IMR-90 (cell line): ENCODE results near the gene PAX9. TPM values are rescaled to one million over a fixed set of nuclear protein-coding genes. Genes with fewer than 3 reads are reported as not detected.

Experiments
- ATAC-seq: fragments of 200-7000 bp; cut with Tn5 transposase; 2 replicates; pipeline ENCODE4 v1.9.1; 2020; ENCODE audit warnings: low read depth, mild to moderate bottlenecking, moderate library complexity
- BruUV-seq: library from RNA; stranded (reverse); fragments of 400-500 nt; replicated peaks from 2 replicates; lab custom pipeline; 2021; lab: Mats Ljungman, UMichigan
- CTCF ChIA-PET: fragments of 300-600 bp; formaldehyde crosslinking; extraction: SDS; loops from one replicate; lab custom pipeline; 2021; ENCODE audit warnings: antibody characterized with exemption; lab: Yijun Ruan, JAX
- POLR2A ChIA-PET: fragments of 300-600 bp; sonication (Branson Sonifier 250); formaldehyde crosslinking; loops from one replicate; lab custom pipeline; 2022; ENCODE audit warnings: antibody characterized with exemption; ENCODE audit not compliant: unreplicated experiment; lab: Charles Lee
- DNase-seq: peaks from one replicate; pipeline ENCODE4 v3.0.0; 2013
- H2AFZ ChIP-seq: replicated peaks from 2 replicates; pipeline ENCODE3; 2013; ENCODE audit warnings: low read length, mild to moderate bottlenecking; ENCODE audit not compliant: poor library complexity
- H2AK5ac ChIP-seq: 2 replicates; pipeline ENCODE4 v1.6.1; 2013; ENCODE audit warnings: low read depth, low read length, inconsistent platforms
- H2AK9ac ChIP-seq: replicated peaks from 2 replicates; pipeline ENCODE3; 2013; ENCODE audit warnings: mild to moderate bottlenecking, low read depth, low read length, moderate library complexity; ENCODE audit not compliant: poor library complexity
- H2BK120ac ChIP-seq: 2 replicates; pipeline ENCODE4 v1.6.1; 2013; ENCODE audit warnings: low read depth, low read length, inconsistent platforms
- H2BK15ac ChIP-seq: 3 replicates; pipeline ENCODE4 v1.6.1; 2013; ENCODE audit warnings: low read depth, low read length, inconsistent platforms
- H2BK20ac ChIP-seq: 2 replicates; pipeline ENCODE4 v1.6.1; 2013; ENCODE audit warnings: low read depth, mild to moderate bottlenecking, inconsistent platforms, low read length, moderate library complexity
- H2BK5ac ChIP-seq: 2 replicates; pipeline ENCODE4 v1.6.1; 2013; ENCODE audit warnings: mild to moderate bottlenecking, low read depth, low read length, inconsistent platforms; ENCODE audit not compliant: poor library complexity, severe bottlenecking
- H3K14ac ChIP-seq: replicated peaks from 2 replicates; pipeline ENCODE4 v1.6.1; 2013; ENCODE audit warnings: low read depth, low read length, inconsistent platforms
- H3K18ac ChIP-seq: 2 replicates; pipeline ENCODE4 v1.6.1; 2013; ENCODE audit warnings: low read depth, low read length, control low read depth
- H3K23ac ChIP-seq: 2 replicates; pipeline ENCODE4 v1.6.1; 2013; ENCODE audit warnings: low read depth, low read length, inconsistent platforms
- H3K27ac ChIP-seq: 2 replicates; pipeline ENCODE4 v1.5.1; 2013; ENCODE audit warnings: mild to moderate bottlenecking, control low read depth, low read length; ENCODE audit not compliant: insufficient read depth
- H3K27me3 ChIP-seq: 2 replicates; pipeline ENCODE4 v1.6.1; 2013; ENCODE audit warnings: low read length; ENCODE audit not compliant: control insufficient read depth, insufficient read depth
- H3K36me3 ChIP-seq: 2 replicates; pipeline ENCODE4 v1.6.1; 2013; ENCODE audit warnings: low read length, mixed read lengths; ENCODE audit not compliant: control insufficient read depth, insufficient read depth
- H3K4ac ChIP-seq: 2 replicates; pipeline ENCODE4 v1.6.1; 2013; ENCODE audit warnings: low read depth, low read length, inconsistent platforms
- H3K4me1 ChIP-seq: 2 replicates; pipeline ENCODE4 v1.6.1; 2013; ENCODE audit warnings: low read length, mixed read lengths; ENCODE audit not compliant: control insufficient read depth, insufficient read depth
- H3K4me2 ChIP-seq: 2 replicates; pipeline ENCODE4 v1.6.1; 2013; ENCODE audit warnings: low read depth, mild to moderate bottlenecking, control low read depth, low read length, moderate library complexity
- H3K4me3 ChIP-seq: 2 replicates; pipeline ENCODE4 v1.5.1; 2013; ENCODE audit warnings: low read depth, mild to moderate bottlenecking, control low read depth, low read length, moderate library complexity; ENCODE audit not compliant: insufficient read depth
- H3K56ac ChIP-seq: 2 replicates; pipeline ENCODE4 v1.6.1; 2013; ENCODE audit warnings: low read length, inconsistent platforms; ENCODE audit not compliant: insufficient read depth; ENCODE audit errors: extremely low read depth
- H3K79me1 ChIP-seq, 2 experiments: 2 replicates each; pipeline ENCODE4 v1.6.1; 2013; ENCODE audit warnings: low read length in 2 of 2, inconsistent platforms in 1 of 2, low read depth in 1 of 2
- H3K9ac ChIP-seq: 2 replicates; pipeline ENCODE4 v1.6.1; 2013; ENCODE audit warnings: low read depth, low read length, control low read depth
- H3K9me1 ChIP-seq: 2 replicates; pipeline ENCODE4 v1.6.1; 2013; ENCODE audit warnings: low read length, inconsistent platforms; ENCODE audit not compliant: insufficient read depth
- H3K9me3 ChIP-seq: 2 replicates; pipeline ENCODE4 v1.6.1; 2013; ENCODE audit warnings: low read length; ENCODE audit not compliant: control insufficient read depth, insufficient read depth
- H4K20me1 ChIP-seq: 2 replicates; pipeline ENCODE4 v1.6.1; 2013; ENCODE audit warnings: low read length, inconsistent platforms; ENCODE audit not compliant: insufficient read depth
- H4K5ac ChIP-seq: 2 replicates; pipeline ENCODE4 v1.6.1; 2013; ENCODE audit warnings: mild to moderate bottlenecking, low read depth, low read length, control low read depth
- H4K8ac ChIP-seq, 2 experiments: 2 replicates each; pipeline ENCODE4 v1.6.1; 2013; ENCODE audit warnings: low read depth in 2 of 2, low read length in 2 of 2, control low read depth in 1 of 2, inconsistent platforms in 1 of 2
- H4K91ac ChIP-seq: 2 replicates; pipeline ENCODE4 v1.6.1; 2013; ENCODE audit warnings: low read depth, low read length, inconsistent platforms; ENCODE audit not compliant: insufficient read depth
- CHD1 ChIP-seq: IDR thresholded peaks from 2 replicates; pipeline ENCODE4 v1.6.1; 2012; ENCODE audit warnings: low read depth, low read length, improper control_type of control experiment
- ELK1 ChIP-seq: fragments of 150-350 bp; IDR thresholded peaks from 2 replicates; pipeline ENCODE4 v1.6.1; 2016; ENCODE audit warnings: low read depth, mild to moderate bottlenecking, low read length, moderate library complexity, borderline replicate concordance
- FOS ChIP-seq: fragments of 150-350 bp; IDR thresholded peaks from 2 replicates; pipeline ENCODE4 v1.6.1; 2016; ENCODE audit warnings: low read depth, low read length
- MAFK ChIP-seq: IDR thresholded peaks from 2 replicates; pipeline ENCODE4 v1.6.1; 2012; ENCODE audit warnings: low read depth, low read length, improper control_type of control experiment
- MXI1 ChIP-seq: IDR thresholded peaks from 2 replicates; pipeline ENCODE4 v1.6.1; 2012; ENCODE audit warnings: low read depth, mild to moderate bottlenecking, low read length, moderate library complexity, borderline replicate concordance
- NFE2L2 ChIP-seq: fragments of 150-350 bp; IDR thresholded peaks from 2 replicates; pipeline ENCODE4 v1.6.1; 2016; ENCODE audit warnings: low read depth, mild to moderate bottlenecking, low read length
- RAD21 ChIP-seq: IDR thresholded peaks from 2 replicates; pipeline ENCODE4 v1.6.1; 2012; ENCODE audit warnings: low read length, improper control_type of control experiment
- RCOR1 ChIP-seq: IDR thresholded peaks from 2 replicates; pipeline ENCODE4 v1.6.1; 2012; ENCODE audit warnings: mild to moderate bottlenecking, low read length, improper control_type of control experiment; ENCODE audit not compliant: insufficient replicate concordance
- RFX5 ChIP-seq: IDR thresholded peaks from 2 replicates; pipeline ENCODE4 v1.8.0; 2012; ENCODE audit warnings: low read depth, mild to moderate bottlenecking, low read length, moderate library complexity
- WGBS, 2 experiments: methylation state at CpG; one replicate each; pipeline versions ENCODE4 v1.1.5 to v1.1.7; 2013; ENCODE audit warnings: missing lambda C conversion rate in 2 of 2; ENCODE audit not compliant: insufficient read length in 1 of 2; ENCODE audit errors: extremely low coverage in 2 of 2; 5-methylcytosine and 5-hydroxymethylcytosine counted together
- dilution Hi-C: fragments of 300-500 bp; cut with HindIII; formaldehyde crosslinking; loops from one replicate; pipeline ENCODE4 v1.14.3; 2018; ENCODE audit warnings: low sequenced_read_pairs; ENCODE audit not compliant: unreplicated experiment
- in situ Hi-C: fragments of 300-500 bp; cut with MboI; formaldehyde crosslinking; loops from 3 replicates; pipeline ENCODE4 v1.14.3; 2019; ENCODE audit warnings: low sequenced_read_pairs, inconsistent platforms, mixed read lengths
- intact Hi-C: fragments of 100-400 bp; cut with micrococcal nuclease; formaldehyde crosslinking; loops from 2 replicates; pipeline ENCODE4 v1.10.0; 2022
- polyA plus RNA-seq, 3 experiments: library from polyadenylated mRNA; depleted of rRNA; stranded (reverse); fragments of >200 nt; gene quantifications; 2 replicates each; pipeline ENCODE4 v1.2.3, GENCODE V29; 2012; ENCODE audit warnings: low replicate concordance in 1 of 3
- total RNA-seq: library from RNA; depleted of rRNA; stranded (reverse); fragments of >200 nt; gene quantifications from 2 replicates; pipeline ENCODE4 v1.2.3, GENCODE V29; 2012
- TF ChIP-seq, protein P1 (sequence below): fragments of 150-350 bp; IDR thresholded peaks from 2 replicates; pipeline ENCODE4 v1.6.1; 2017; ENCODE audit warnings: mild to moderate bottlenecking, antibody characterized with exemption, low read length, low read depth

PAX9 gene
- total and polyA plus RNA-seq, 2 of the 4 experiments (the other 2 are of a cell fraction) = not detected

DNA sequence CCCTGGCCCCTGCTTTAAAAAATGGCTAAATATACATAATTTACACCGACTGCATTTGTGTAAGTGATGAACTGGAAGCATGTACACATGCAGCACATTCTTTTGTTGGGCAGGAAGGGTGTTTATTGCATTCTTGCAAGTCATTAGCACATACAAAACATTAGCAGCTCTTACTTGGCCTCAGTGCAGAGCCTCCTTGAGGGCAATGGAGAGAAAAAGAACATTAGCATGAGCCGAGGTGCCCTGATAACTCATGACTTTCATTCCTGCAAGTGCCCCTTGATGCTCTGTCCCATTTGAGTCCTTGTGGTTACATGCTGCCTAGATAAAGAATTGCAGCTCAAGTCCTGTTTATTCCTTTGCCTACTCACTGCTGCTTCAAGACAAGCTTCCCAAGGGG lies 61.9 kb downstream of the PAX9 start:
- Histone ChIP-seq H3K4me2 (no peak overlapping the region), H3K23ac (no peak overlapping the region), H3K9me1 (no peaks in the 10 kb centered on the region), H2AFZ (no peak overlapping the region), H3K79me1 (no peaks in the 10 kb centered on the region), H3K9me3 (no peaks in the 10 kb centered on the region), H2BK15ac (no peak overlapping the region), H3K4me1 (no peaks in the 10 kb centered on the region), H2AK5ac (no peak overlapping the region), H3K4me3 (no peak overlapping the region), H4K5ac (no peak overlapping the region), H3K27ac (no peak overlapping the region), H2BK120ac (no peak overlapping the region), H3K27me3 (no peaks in the 10 kb centered on the region), H4K8ac (no peak overlapping the region), H4K20me1 (no peaks in the 10 kb centered on the region), H3K4ac (no peak overlapping the region), H2AK9ac (no peak overlapping the region), H3K9ac (no peak overlapping the region), H2BK20ac (no peak overlapping the region), H3K36me3 (no peaks in the 10 kb centered on the region), H4K91ac (no peak overlapping the region), H3K14ac (no peak overlapping the region), H2BK5ac (no peak overlapping the region), H3K18ac (no peak overlapping the region), H3K56ac (no peak overlapping the region)
- no CpG with 5 or more reads among the region's 2 CpGs for WGBS, 2 experiments
- POLR2A ChIA-PET = no interaction called here
- no peak for ATAC-seq
- in situ Hi-C loops (no loop called here), dilution Hi-C loops (no loop called here), intact Hi-C loops (no loop called here)
- TF ChIP-seq RFX5 (no peak), ELK1 (no peak), NFE2L2 (no peak), CHD1 (no peak), MAFK (no peak), MXI1 (no peak), RAD21 (no peak), RCOR1 (no peak), FOS (no peak)
- TF ChIP-seq, protein P1, sequence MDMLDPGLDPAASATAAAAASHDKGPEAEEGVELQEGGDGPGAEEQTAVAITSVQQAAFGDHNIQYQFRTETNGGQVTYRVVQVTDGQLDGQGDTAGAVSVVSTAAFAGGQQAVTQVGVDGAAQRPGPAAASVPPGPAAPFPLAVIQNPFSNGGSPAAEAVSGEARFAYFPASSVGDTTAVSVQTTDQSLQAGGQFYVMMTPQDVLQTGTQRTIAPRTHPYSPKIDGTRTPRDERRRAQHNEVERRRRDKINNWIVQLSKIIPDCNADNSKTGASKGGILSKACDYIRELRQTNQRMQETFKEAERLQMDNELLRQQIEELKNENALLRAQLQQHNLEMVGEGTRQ = no peak
- CTCF ChIA-PET = interaction anchor here (1.1 kb wide), 1 partner anchor 38 kb away, joined by 4 read pairs; no protein-coding TSS in a partner anchor
- no TSS peak for BruUV-seq
- no peak for DNase-seq
